Glutamatergic neuron (in vitro differentiated cells): ENCODE results near the gene ZNF862. TPM values are rescaled to one million over a fixed set of nuclear protein-coding genes. Genes with fewer than 3 reads are reported as not detected.

Experiments
- DNase-seq: peaks from one replicate; pipeline ENCODE4 v3.0.0; 2022
- H3K27ac Mint-ChIP-seq: one replicate; pipeline ENCODE4 v1.8.0; 2020; ENCODE audit warnings: mild to moderate bottlenecking, mixed read lengths, inconsistent platforms; ENCODE audit not compliant: unreplicated experiment
- H3K27me3 Mint-ChIP-seq: one replicate; pipeline ENCODE4 v1.8.0; 2020; ENCODE audit warnings: mild to moderate bottlenecking, moderate library complexity, mixed read lengths, inconsistent platforms; ENCODE audit not compliant: unreplicated experiment
- H3K36me3 Mint-ChIP-seq: one replicate; pipeline ENCODE4 v1.8.0; 2020; ENCODE audit warnings: mild to moderate bottlenecking, mixed read lengths, inconsistent platforms; ENCODE audit not compliant: unreplicated experiment
- H3K4me1 Mint-ChIP-seq: one replicate; pipeline ENCODE4 v1.8.0; 2020; ENCODE audit warnings: mild to moderate bottlenecking, low read depth, mixed read lengths, inconsistent platforms; ENCODE audit not compliant: unreplicated experiment
- H3K4me3 Mint-ChIP-seq: one replicate; pipeline ENCODE4 v1.8.0; 2020; ENCODE audit warnings: mild to moderate bottlenecking, mixed read lengths, inconsistent platforms; ENCODE audit not compliant: unreplicated experiment
- H3K9me3 Mint-ChIP-seq: one replicate; pipeline ENCODE4 v1.8.0; 2020; ENCODE audit warnings: mild to moderate bottlenecking, moderate library complexity, mixed read lengths, inconsistent platforms; ENCODE audit not compliant: unreplicated experiment
- total RNA-seq: library from RNA; stranded (reverse); fragmentation: NEBNext Ultra II Directional; extraction: Animal tissue kit (Norgen Biotek cat#: 25700); gene quantifications from one replicate; pipeline ENCODE4 v1.2.1, GENCODE V29; 2021; ENCODE audit not compliant: unreplicated experiment
- TF ChIP-seq, protein P1 (sequence below): fragments of 200-600 bp; sonication (generic); IDR thresholded peaks from one replicate; pipeline ENCODE4 v1.5.0; 2021; ENCODE audit not compliant: partially characterized antibody, unreplicated experiment

Gene ZNF862
- total RNA-seq, 1 donor from 2014 or later = 12.9 TPM

DNA sequence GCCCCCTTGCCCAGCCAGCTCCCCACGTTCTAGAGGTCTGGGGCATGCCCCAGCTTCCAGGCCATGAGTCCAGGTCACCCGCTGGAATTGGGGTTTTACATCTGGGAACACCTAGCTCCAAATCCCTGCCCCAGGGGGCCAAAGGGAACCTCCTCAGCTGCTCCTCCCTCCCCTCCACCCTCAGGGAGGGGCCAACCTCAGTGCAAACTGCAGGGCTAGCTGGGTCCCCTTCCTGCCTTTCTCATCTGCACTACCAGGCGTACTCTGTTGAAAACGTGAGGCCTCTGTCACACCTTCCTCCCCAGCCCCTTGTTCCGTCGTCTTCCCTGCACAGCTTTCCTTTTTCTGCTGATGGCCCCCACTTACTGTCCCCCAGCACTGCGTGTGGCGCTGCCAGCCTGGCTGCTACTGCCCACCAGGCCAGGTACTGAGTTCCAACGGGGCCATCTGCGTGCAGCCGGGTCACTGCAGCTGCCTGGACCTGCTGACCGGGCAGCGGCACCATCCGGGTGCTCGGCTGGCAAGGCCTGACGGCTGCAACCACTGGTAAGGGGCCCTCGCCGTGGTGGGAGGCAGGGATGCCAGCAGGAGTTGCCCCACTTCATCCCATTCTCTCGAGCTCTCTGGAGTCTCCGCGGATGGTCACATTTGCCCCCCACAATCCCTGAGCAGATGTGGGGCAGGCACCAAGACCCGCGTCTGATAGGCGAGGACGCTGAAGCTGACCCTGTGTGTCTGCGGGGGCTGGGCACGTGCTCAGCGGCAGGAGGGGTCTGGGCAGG lies 24.7 kb upstream of the ZNF862 start:
- TF ChIP-seq, protein P1, sequence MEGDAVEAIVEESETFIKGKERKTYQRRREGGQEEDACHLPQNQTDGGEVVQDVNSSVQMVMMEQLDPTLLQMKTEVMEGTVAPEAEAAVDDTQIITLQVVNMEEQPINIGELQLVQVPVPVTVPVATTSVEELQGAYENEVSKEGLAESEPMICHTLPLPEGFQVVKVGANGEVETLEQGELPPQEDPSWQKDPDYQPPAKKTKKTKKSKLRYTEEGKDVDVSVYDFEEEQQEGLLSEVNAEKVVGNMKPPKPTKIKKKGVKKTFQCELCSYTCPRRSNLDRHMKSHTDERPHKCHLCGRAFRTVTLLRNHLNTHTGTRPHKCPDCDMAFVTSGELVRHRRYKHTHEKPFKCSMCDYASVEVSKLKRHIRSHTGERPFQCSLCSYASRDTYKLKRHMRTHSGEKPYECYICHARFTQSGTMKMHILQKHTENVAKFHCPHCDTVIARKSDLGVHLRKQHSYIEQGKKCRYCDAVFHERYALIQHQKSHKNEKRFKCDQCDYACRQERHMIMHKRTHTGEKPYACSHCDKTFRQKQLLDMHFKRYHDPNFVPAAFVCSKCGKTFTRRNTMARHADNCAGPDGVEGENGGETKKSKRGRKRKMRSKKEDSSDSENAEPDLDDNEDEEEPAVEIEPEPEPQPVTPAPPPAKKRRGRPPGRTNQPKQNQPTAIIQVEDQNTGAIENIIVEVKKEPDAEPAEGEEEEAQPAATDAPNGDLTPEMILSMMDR = no peak
- no peak overlapping the region for H3K27ac Mint-ChIP-seq
- peaks cover 6% of the 10 kb centered on the region for H3K27me3 Mint-ChIP-seq
- peaks cover 3% of the 10 kb centered on the region for H3K9me3 Mint-ChIP-seq
- H3K4me3 Mint-ChIP-seq = no peak overlapping the region
- DNase-seq = no peak
- no peaks in the 10 kb centered on the region for H3K36me3 Mint-ChIP-seq
- H3K4me1 Mint-ChIP-seq = no peaks in the 10 kb centered on the region

DNA sequence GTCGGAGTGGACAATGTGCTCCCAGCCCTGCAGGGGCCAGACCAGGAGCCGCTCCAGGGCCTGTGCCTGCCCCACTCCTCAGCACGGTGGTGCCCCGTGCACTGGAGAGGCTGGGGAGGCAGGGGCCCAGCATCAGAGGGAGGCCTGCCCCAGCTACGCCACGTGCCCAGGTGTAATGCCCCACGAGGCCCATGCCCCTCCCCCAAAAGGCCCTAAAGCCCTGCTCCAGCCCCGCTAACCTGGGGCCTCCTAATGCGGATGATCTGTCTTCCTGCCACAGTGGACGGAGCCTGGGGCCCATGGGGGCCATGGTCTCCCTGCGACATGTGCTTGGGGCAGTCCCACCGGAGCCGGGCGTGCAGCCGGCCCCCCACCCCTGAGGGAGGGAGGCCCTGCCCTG lies 23.7 kb upstream of the ZNF862 start:
- TF ChIP-seq, protein P1 = no peak
- Mint-ChIP-seq H3K36me3 (no peaks in the 10 kb centered on the region), H3K27ac (no peak overlapping the region), H3K9me3 (peaks cover 6% of the 10 kb centered on the region), H3K4me3 (no peak overlapping the region), H3K27me3 (peaks cover 8% of the 10 kb centered on the region), H3K4me1 (no peaks in the 10 kb centered on the region)
- DNase-seq = no peak

DNA sequence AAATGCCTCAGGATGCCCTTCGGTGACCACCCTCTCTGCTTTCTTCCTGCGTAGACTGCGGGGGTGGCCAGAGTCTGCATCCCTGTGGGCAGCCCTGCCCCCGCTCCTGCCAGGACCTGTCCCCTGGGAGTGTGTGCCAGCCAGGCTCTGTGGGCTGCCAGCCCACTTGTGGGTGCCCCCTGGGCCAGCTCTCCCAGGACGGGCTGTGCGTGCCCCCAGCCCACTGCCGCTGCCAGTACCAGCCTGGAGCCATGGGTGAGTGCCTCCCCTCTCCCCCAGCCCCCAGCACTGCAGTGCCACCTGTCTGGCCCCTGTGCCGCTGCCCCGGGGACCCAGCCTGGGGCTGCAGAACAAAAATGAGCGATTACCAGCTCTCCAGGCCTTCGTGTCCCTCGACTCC lies 23.1 kb upstream of the ZNF862 start:
- Mint-ChIP-seq H3K36me3 (no peaks in the 10 kb centered on the region), H3K27ac (no peak overlapping the region), H3K4me1 (no peaks in the 10 kb centered on the region), H3K9me3 (peaks cover 6% of the 10 kb centered on the region), H3K27me3 (peaks cover 8% of the 10 kb centered on the region), H3K4me3 (no peak overlapping the region)
- TF ChIP-seq, protein P1 = no peak
- DNase-seq = no peak

DNA sequence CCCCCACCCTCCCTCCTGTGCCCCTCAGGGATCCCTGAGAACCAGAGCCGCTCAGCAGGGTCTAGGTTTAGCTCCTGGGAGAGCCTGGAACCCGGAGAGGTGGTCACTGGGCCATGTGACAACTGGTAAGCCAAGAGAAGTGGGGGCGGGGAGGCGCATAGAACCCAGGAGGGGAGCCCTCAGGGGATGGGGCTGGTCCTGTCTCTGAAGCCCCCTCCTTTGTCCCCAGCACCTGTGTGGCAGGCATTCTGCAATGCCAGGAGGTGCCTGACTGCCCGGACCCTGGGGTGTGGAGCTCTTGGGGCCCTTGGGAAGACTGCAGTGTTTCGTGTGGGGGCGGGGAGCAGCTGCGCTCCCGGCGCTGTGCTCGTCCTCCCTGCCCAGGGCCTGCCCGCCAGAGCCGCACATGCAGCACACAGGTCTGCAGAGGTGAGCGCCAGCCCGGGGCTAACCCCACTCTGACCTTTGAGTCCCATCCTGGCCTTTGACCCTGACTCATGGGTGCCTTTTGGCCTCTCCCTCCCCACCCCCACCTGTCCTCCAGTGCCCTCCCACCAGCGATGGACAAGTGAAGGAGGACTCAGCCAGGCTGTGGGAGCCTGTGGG lies 22.4 kb upstream of the ZNF862 start:
- Mint-ChIP-seq H3K4me3 (no peak overlapping the region), H3K36me3 (no peaks in the 10 kb centered on the region), H3K27me3 (peaks cover 4% of the 10 kb centered on the region), H3K9me3 (peaks cover 2% of the 10 kb centered on the region), H3K27ac (no peak overlapping the region), H3K4me1 (no peaks in the 10 kb centered on the region)
- TF ChIP-seq, protein P1 = no peak
- DNase-seq = no peak

DNA sequence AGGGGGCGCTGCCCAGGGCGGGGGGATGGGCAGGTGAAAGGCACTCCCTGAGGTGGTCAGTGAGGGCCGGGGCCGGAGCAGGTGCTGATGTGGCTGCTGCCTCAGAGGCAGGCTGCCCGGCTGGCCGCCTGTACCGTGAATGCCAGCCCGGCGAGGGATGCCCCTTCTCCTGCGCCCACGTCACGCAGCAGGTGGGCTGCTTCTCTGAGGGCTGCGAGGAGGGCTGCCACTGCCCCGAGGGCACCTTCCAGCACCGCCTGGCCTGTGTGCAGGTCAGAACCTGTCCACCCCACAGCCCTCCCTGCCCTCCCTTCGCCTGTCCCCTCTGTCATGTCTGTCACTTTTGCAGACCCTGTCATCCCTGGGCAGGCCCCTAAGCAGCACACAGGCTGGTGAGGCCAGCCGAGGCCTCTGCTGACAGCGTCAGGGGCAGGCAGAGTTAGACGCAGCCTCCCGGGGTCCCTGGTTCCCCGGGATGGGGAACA lies 21.9 kb upstream of the ZNF862 start:
- H3K36me3 Mint-ChIP-seq = no peaks in the 10 kb centered on the region
- TF ChIP-seq, protein P1 = no peak
- H3K9me3 Mint-ChIP-seq = peaks cover 2% of the 10 kb centered on the region
- peaks cover 4% of the 10 kb centered on the region for H3K27me3 Mint-ChIP-seq
- no peak for DNase-seq
- no peak overlapping the region for H3K4me3 Mint-ChIP-seq
- H3K27ac Mint-ChIP-seq = no peak overlapping the region
- H3K4me1 Mint-ChIP-seq = no peaks in the 10 kb centered on the region
